HG03045 (cell line): ENCODE data around the gene RNU1-3.
"Not testable (repeated sequence)": the region's sequence is repeated elsewhere in the genome, so short reads cannot be mapped to it uniquely, and the experiment has no call there.

Source experiments
- ATAC-seq: cut with Tn5 transposase; IDR thresholded peaks from one replicate; pipeline ENCODE4 v1.9.1; 2021; ENCODE audit warnings: mild to moderate bottlenecking, moderate library complexity; ENCODE audit not compliant: unreplicated experiment

The RNU1-3 gene

DNA sequence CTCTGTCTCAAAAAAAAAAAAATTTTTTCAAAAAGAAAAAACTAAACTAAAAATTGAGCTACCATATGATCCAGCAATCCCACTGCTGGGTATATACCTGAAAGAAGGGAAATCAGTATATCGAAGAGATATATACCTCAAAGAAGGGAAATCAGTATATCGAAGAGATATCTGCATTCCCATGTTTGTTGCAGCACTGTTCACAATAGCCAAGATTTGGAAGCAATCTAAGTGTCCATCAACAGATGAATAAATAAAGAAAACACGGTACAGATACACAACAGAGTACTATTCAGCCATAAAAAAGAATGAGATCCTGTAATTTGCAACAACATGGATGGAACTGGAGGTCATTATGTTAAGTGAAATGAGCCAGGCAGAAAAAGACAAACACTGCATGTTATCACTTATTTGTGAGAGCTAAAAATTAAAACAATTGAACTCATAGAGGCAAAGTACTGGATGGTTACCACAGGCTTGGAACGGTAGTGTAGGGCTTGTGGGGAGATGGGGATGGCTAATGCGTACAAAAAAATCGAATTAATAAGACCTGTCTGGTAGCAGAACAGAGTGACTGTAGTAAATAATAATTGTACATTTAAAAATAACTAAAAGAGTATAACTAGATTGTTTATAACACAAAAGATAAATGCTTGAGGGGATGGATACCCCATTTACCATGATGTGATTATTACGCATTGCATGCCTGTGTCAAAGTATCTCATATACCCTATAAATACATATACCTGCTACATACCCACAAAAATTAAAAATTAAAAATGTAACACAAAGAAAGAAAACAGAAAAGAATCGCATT, 25.4 kb downstream of the RNU1-3 start:
- ATAC-seq, result not testable (repeated sequence)

DNA sequence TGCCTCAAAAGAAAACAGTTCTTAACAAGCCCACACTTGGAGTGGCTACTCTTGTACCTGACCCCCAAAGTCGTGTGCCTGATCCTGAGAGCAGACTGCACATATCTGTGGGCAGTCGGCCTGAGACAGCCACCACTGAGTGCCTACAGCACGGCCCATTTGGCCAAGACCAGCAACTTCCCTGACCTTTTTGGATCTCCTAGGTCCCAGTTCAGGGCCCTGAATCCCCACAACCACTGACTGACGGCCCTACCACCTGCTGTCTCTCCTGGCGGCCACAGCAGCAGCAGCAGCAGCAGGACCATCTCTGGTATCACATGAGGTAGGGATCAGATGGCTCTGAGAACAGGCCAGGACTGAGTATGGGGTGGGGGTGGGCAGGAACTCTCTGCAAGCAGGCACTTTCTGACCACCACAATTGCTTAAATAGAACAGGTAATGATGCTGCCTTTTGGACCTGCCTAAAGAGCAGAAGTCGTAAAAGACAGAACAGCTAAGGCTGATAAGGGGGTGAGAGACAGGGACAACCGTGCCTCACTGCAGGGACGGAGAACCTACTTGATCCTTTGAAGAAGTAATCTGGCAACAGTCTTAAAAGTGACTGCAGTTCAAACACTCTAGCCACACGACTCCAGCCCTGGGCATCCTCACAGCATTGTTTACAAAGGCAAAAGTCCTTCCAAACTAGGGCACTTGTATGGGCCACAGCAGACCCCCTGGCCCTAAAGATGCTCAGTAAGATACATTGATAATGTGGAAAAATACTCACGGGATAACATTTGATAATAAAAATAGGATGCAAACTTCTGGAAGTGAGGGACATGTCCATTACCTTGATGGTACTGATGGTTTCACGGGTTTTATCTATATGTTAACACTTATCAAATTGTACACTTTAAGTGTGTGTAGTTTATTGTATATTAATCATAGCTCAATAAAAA, 27.4 kb downstream of the RNU1-3 start:
- ATAC-seq, result not testable (repeated sequence)

DNA sequence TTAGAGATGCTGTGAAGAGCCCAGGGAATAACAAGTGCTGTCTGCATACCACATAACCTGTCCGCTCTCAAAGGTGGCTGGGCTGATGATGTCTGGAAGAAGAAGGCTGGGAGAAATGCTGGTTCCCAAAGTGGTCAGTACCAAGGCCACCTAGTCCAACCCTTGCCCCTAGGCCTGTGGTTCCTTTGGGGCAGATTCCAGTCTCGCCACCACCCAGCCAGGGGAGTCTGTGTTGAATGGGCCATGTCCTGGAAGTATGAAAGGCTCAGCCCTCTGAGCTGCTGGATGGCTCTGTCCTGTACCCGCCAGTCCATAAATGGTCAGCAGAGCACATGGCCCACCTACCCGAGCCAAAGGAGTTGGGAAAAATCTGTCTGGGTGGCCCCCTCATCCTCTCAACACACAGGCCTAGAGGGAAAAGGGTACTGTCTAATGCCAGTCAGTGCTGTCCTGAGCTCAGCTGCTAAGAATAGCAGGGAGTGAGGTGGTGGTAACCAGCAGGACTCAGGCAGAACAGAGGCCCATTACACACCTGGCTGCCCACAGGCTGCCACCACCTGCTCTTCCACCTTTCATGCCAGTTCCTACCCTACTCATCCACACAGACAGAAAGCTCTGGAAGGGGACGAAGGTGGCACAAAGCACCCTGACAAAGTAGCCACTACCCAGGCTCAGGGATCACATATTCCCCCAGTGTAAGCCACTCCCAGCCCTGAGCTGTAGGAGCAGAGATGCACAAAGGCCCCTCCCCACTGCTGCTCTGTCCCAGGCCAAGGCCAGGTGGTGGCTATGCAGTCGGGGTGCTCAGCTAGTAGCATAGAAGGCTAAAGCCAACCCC, 28.6 kb downstream of the RNU1-3 start:
- not testable (repeated sequence) for ATAC-seq

DNA sequence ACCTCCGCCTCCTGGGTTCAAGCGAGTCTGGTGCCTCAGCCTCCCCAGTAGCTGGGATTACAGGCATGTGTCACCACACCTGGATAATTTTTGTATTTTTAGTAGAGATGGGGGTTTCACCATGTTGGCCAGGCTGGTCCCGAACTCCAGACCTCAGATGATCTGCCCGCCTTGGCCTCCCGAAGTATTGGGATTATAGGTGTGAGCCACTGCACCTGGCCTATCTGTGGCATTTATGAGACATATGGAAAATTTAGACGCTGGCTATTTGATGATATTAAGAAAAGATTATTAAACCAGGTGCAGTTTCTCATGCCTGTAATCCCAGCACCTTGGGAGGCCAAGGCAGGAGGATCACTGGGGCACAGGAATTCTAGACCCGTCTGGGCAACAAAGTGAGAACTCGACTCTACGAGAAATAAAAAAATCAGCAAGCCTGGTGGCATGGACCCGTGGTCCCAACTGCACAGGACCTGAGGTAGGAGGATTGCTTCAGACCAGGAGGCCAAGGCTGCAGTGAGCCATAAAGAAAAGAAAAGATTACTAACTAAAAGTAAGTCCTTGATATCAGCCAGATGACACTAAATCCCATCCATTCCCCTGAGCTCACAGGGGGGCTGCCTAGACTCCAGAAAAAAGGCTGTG, 30.1 kb downstream of the RNU1-3 start:
- not testable (repeated sequence) for ATAC-seq

- ATAC-seq, result not testable (repeated sequence)
These were observed 30.8 kb downstream of the RNU1-3 start for GRCh38 chr1:16635959-16636358.

DNA sequence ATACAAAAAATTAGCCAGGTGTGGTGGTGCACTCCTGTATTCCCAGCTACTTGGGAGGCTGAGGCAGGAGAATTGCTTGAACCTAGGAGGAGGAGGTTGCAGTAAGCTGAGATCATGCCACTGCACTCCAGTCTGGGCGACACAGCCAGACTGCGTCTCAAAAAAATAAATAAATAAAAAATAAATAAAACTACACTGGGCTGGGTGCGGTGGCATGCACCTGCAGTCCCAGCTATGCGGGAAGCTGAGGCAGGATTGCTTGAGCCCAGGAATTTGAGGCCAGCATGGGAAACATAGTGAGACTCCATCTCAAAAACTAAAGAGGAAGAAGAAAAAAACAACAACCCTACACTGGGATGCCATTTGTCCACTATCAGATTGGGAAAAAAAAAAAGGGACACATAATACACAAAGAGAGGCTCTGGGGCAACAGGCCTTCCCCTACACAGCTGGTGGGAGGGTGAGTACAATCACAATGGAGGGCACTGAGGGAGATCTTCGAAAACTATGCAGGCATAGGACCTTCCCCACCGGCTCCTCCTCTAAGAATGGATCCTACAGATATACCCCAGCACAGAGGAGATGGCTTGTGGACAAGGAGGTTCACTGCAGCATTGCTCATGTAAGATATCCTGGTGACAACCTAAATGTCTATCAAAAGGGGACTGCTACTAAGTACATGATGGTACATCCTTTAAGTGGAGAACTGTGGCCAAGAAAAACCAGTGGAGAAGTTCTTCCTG, 33.0 kb downstream of the RNU1-3 start:
- not testable (repeated sequence) for ATAC-seq

DNA sequence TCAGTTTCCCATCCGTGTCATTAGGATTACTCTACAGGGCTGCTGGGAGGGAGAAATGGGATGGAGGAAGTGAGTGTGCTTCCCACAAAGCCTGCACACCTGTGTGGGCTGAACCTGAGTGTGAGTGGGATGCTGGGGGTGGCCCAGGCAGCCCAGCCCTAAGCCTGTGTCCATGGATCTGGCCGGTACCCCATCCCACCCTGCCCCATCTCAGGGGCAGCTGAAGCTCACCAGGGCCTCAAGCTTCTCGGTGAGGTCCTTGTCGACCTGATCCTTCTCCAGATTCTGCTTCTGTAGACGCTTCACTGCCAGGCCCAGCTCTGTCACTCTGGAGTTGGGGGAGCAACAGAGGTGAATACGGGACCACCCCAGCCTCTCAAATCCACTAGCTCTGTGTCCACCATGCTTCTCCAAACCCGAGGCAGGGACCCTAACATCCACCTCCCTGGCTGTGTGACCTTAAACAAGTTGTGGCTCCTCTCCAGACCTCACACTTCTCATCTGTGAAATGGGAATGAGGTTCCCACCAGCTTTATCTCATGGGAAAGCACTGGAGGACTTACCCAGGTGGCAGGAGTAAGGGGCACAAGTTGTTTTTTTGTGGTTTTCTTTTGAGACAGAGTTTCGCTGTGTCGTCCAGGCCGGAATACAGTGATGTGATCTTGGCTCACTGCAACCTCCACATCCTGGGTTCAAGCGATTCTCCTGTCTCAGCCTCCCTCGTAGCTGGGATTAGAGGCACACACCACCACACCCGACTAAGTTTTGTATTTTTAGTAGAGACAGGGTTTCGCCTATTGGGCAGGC, 34.5 kb downstream of the RNU1-3 start:
- not testable (repeated sequence) for ATAC-seq

GRCh38 chr1:16631248-16632043, 35.3 kb downstream of the RNU1-3 start:
- no peak for ATAC-seq

DNA sequence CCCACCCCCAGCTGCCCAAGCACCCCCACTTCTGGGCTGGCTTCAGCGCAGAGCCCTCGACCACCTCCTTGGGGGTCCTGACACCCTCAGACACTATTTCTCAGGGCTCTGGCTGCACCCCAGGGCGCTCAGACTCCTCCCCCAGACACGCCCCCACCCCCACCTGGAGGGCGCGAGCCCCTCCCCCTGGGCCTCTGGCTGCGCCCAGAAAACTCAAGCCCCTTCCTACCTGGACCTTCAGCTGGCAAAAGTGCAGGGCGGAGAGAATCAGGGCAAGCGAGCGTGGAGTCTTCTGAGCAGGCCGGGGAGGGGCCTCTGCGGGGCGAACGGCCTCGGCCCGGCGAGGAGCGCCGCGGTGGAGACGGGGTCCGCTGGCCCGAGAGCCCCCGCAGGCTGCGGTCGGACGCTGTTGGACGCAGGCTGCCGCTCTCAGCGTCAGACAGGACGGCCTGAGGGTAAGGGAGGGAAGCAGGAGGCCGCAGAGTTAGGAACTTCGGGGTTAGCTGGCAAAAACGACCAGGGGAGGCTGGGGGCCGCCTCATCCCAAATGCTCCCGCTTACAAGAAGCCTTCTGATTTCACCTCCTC, 36.0 kb downstream of the RNU1-3 start:
- ATAC-seq, result no peak

- ATAC-seq, result not testable (repeated sequence)
These were observed 36.7 kb downstream of the RNU1-3 start for GRCh38 chr1:16629916-16630530.

DNA sequence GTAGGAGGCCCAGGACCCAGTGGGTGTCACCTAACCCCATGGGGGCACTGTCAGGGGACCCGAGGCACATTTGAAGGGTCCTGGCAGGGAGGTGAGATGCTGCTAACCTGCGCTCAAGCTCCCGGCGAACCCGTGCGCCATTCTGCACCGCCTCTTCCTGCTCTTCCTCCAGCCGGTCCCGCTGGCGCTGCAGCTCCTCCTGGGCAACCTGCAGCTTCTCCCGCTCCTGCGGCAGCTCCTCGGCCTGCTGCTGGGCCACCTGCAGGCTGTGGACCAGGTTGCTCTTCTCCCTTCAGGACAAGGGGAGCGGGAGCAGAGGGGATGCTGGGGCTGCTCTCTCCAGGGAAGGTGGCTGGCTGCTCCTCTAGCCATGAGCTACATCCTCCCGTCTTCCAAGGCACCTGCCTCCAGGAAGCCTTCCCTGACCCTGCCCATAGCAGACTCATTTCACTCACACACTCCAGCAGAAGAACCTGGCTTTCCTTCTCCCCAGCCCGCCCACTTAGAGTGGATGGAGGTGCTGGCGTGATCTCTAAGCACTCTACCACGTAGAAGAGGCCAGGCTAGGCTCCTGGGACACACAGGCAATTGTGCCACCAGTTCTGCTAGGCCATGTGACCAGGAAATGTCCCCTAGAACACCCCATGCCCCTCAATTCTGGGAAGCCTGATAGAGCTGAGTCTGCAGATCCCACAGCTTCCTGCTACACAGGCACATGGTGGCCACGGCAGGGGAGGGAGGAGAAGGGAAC, 38.2 kb downstream of the RNU1-3 start:
- ATAC-seq, result no peak

DNA sequence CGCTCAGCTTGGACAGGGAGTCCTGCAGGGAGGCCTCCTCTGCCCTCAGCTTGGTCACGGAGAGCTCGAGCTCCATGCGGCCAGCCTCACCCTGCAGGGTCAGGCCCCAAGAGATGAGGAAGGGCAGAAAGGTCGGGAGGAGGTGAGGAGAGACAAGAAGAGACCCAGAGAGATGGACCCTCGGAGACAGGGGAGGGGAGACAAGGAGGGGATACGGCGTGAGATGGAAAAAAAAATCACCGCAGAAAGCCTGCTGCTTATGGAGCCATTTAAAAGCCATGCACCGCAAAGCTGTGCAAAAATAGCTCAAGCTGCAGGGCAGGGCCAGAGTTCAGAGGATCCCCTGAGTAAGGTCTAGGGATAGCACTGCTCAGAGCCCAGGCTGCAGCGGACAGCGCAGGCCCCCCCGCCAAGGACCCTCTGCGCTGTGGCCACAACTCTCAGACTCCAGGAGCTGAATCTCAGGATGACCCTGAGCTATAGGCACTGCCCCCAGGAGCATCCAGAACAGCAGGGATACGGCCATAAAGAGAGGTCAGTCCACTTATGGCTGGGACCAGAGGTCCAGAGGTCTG, 40.3 kb downstream of the RNU1-3 start:
- not testable (repeated sequence) for ATAC-seq

- ATAC-seq, result no peak
These were observed 41.0 kb downstream of the RNU1-3 start for GRCh38 chr1:16625497-16626408.

DNA sequence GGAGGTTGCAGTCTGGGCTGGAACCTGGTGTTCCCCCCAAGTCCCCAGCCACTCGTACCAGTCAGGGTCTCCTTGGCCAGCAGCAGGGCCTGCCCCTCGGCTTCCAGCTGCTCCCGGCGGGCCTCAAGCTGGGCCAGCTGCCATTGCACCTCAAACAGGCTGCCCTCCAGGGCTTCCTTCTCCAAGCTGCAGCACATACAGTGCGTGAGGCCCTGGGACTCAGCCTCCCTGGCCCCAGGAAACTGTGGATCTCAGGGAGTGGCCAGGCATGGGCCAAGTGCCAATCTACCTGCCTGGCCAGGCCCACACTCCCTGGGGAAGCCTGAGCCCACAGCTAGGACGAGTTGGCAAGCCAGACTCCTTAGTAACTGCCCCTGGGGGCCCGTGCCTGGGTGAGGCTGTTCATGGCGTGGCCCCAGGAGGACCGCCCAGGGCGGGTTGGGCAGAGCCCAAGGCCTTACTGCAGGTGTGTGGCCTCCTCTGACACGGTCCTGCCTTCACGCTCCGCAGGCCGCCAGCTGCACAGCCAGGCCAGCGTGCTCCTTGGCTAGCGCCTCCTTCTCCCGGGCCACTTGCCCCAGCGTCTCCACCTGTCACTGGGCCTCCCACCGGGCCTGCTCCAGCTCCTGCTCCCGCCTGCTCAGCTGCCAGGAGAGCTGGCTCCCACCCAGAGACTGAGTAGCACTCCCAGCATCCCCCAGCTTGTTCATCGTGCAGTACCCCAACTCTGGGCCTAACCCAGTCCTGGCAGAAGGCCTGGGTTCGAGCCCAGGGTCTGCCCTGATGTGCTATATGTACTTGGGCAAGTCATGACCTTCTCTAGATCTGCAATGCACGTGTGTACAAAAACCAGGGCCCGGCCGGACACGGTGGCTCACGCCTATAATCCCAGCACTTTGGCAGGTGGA, 42.7 kb downstream of the RNU1-3 start:
- ATAC-seq, result not testable (repeated sequence)
